Fibroblast of villous mesenchyme (primary cell): ENCODE results near the gene VPS35L. TPM values are rescaled to one million over a fixed set of nuclear protein-coding genes. Genes with fewer than 3 reads are reported as not detected.

Experiments
- DNase-seq: peaks from one replicate; pipeline ENCODE4 v3.0.0-alpha.2; 2010; ENCODE audit warnings: low read depth
- H3K4me3 ChIP-seq: 2 replicates; pipeline ENCODE4 v1.5.1; 2011; ENCODE audit warnings: low read depth, mild to moderate bottlenecking, low read length
- total RNA-seq: library from RNA; depleted of rRNA; stranded (reverse); fragments of >200 nt; gene quantifications from 2 replicates; pipeline ENCODE4 v1.2.3, GENCODE V29; 2012
- TF ChIP-seq, protein P1 (sequence below): IDR thresholded peaks from 2 replicates; pipeline ENCODE4 v1.5.1; 2012; ENCODE audit warnings: low read depth, mild to moderate bottlenecking, low read length; ENCODE audit not compliant: insufficient read depth

VPS35L gene
- total RNA-seq, 1 donor: 67.4 TPM

DNA sequence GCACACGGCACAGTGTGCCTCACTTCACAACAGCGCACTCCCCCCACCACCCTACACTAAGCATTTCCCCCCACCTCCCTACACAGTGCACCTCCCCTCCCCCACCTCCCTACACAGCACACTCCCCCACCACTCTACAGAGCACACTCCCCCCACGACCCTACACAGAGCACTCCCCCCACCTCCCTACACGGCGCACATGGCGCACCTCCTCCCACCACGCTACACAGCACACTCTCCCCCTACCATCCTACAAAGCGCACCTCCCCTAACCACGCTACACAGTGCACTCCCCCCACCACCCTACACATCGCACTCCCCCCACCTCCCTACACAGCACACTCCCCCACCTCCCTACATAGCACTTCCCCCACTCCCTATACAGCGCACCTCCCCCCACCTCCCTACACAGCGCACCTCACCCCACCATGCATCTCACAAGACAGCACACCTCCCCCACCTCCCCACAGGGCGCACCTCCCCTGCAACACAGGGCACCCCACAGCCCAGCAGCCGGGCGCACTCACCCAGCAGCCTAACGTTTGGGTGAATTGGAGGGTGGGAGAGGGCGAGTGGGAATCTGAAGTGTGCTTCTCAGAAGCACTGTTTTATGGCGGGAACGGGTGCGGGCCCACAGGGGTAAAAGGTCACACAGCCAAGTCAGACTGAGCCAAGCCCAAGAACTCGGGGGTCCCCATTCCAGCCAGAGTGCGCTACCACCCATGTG, 152.2 kb downstream of the VPS35L start:
- TF ChIP-seq, protein P1, sequence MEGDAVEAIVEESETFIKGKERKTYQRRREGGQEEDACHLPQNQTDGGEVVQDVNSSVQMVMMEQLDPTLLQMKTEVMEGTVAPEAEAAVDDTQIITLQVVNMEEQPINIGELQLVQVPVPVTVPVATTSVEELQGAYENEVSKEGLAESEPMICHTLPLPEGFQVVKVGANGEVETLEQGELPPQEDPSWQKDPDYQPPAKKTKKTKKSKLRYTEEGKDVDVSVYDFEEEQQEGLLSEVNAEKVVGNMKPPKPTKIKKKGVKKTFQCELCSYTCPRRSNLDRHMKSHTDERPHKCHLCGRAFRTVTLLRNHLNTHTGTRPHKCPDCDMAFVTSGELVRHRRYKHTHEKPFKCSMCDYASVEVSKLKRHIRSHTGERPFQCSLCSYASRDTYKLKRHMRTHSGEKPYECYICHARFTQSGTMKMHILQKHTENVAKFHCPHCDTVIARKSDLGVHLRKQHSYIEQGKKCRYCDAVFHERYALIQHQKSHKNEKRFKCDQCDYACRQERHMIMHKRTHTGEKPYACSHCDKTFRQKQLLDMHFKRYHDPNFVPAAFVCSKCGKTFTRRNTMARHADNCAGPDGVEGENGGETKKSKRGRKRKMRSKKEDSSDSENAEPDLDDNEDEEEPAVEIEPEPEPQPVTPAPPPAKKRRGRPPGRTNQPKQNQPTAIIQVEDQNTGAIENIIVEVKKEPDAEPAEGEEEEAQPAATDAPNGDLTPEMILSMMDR: no peak
- DNase-seq: no peak

DNA sequence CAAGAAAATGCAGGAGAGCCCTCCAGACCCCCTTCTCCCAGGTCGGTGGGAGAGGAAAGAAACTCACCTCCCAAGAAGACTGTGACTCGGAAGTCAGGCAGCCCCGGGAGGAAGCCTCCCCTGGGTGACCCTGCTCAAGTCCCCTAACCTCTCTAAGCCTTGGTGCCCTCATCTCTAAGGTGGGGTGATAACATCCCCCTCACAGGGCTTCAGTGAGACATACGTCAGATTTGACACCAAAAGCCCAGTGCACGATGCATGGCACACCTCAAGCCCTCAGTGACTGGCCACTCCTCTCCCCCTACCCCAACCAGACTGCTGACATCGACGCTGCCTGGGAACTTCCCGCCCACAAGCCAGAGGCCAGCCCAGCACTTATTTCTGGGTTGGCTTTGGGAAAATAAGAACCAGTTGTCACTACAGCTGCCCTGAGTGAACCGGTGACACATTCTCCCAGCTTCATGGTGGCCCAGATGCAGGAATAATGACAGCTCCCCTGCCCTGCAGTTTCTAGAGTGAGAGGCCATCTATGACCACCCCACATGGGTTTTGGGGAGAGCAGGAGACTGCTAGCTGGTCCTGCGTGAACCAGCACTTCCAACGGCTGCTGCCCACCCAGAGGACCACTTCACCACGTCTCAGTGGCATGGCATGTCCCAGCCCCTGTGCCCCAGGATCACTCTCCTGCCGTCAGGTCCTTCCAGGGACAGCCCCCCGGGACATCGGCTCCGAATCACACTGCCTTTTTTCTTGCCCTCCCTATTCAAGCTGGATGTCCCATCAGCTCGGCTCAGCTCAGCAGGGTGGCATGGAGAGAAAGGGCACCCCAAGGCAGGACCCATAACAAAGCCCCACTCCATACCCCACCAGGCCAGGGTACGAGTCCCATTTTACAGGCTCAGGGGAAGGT, 153.0 kb downstream of the VPS35L start:
- no peak overlapping the region for H3K4me3 ChIP-seq
- TF ChIP-seq, protein P1: no peak
- peak; percentile 46 for DNase-seq

More for the DNA sequence above, 152.2 kb downstream of the VPS35L start:
- H3K4me3 ChIP-seq: no peak overlapping the region

DNA sequence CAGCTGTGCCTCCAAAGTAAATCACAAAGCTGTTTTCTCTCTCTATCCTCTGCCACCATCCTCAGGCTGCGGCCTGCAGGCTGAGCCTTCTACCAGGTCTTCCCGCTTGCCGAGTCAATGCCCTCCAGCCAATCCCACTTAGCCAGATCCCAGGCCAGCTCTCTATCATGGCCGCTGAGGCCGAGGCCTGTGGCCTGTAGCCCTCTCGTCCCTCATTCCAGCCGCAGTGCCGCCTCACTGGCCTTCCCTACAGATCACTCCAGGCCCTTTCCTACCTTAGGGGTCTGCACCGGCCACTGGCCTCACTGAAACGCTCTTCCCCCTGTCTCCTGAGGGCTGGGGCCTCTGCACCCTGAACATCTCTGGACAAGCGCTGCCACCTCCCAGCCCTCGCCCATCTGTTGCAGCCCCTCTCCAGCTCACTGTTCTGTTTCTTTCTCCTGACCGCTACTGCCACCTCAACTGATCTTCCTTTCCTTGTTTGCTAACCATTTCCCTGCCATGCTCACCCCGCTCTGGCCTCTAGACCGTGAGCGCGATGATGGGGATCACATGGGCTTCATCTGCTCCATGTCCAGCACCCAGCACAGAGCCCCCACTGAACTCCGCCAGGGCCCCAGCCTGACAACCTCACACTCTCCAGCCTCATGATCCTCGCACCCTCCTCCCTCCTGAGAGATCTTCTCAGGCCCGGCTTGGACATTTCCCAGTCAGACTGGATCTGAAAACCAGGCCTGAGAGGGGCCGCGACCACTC, 154.1 kb downstream of the VPS35L start:
- no peak overlapping the region for H3K4me3 ChIP-seq
- TF ChIP-seq, protein P1: no peak
- DNase-seq: no peak

DNA sequence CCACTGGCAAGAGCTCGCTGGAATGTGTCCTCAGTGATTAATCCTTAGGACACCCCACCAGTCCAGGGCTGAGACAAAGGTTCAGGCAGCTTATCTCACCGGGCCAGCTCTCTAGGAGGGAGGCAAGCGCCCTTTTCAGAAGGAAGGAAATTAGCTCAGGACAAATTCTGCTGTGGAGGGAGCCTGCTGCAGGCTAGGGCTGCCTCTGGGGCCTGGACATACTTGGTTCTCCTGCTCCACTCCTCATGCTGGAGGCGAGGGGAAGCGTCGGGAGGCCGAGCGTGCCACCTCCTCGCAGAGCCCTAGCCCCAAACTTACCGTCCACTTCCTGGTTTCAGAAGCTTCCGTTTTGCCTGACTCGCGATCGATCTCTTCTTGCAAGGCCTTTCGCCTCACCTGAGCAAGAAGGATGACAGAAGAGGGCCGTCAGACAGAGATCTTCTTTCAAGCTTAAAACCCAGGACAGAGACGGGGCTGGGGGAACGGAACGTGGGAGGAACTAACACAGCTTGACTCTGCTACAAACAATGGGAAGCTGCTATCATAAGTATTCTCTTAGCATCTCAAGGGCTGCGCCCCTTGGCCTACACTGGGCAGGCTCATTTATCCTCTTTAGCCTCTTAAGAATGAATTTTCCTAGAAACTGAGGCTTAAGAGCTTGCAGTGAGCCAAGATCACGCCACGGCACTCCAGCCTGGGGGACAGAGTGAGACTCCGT, 154.8 kb downstream of the VPS35L start:
- no peak for DNase-seq
- H3K4me3 ChIP-seq: no peak overlapping the region
- TF ChIP-seq, protein P1: no peak

DNA sequence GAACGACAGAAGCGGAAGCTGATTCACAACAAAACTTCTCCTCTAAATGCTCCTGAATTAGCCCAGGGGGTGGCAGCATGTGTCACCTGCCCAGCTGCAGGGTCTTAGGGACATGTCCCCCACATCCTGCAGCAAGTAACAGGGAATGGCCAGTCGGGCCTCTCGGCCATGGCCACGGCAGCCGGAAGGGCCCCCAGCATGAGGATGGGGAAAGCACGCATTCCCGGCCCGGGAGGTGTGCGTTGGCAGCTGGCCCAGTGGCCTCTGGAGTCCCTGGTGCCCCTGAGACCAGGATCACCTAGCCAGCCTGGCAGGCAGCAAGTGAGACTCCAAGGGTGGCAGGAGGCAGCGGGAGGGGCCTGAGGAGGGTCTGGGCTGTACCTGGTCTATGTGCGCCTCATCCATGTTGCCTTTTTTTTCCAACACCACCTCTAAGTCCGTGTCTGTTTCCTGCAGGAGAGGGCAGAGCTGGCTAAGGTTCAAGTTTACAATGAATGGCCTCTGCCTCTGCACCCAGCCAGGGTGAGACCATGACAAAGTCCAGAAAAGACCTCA, 155.6 kb downstream of the VPS35L start:
- no peak overlapping the region for H3K4me3 ChIP-seq
- TF ChIP-seq, protein P1: no peak
- DNase-seq: no peak

DNA sequence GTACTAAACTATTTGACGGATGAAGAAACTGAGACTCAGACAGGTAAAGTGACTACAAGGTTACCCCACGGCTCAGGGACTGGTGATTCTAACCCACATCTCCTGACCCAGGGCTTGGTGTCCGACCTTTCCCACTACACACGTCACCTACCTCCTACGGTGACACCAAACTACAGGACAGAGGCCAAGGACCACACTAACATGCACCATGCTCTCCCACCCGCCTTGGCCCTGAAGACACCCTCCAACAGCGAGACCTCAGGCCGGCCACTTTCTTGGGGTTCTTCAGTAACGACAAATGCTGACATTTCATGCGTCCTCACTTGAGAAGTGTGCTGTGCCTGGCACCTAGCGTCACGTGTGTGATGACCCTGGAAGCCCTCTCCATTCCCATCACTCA, 156.1 kb downstream of the VPS35L start:
- TF ChIP-seq, protein P1: no peak
- no peak for DNase-seq
- no peak overlapping the region for H3K4me3 ChIP-seq
